Measurements from ENCODE around the gene PODN. TPM values are rescaled to one million over a fixed set of nuclear protein-coding genes. Genes with fewer than 3 reads are reported as not detected.
A peak's percentile ranks its signal among the peaks of the same experiment; 100 is the strongest.

Gene PODN
- total RNA-seq, 3 donors from 2014 or later (not counting 1 experiment from before 2014, with no cell fraction given): 8.8 to 13.2 (median 11.2) TPM

DNA sequence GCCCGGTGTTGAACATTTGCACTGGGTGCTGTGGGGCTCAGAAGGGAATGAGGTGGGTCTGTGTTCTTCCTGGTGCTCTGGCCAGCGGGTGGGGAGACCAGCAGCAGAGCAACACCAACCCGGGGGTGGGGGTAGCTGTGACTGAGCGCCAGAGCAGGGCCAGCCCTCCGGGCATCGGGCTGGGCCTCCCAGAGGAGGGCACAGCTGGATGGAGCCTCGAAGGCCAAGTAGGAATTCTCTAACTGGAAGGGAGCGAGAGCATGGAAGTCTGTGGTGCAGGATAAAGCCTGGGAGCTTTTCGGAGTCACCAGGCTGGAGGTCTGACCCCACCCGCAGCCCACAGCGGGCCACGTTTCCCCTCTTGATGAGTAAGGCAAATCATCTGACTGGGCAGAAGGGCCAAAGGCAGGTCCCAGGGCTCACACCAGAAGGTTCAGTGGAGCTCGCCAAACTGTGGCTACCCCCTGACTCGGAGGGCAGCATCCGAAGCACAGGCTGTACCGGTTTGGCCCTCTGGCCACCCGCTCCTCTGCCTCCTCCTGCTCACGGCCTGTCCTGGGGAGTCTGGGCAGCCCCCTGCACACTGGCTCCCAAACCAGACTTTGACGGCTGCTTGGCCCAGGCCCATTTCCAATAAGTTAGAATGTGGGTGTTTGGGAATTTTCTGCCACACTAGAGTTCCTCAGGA, 61.6 kb downstream of the PODN start:
- Histone ChIP-seq H3K4me3 (ENCODE audit: low read length) (no peak overlapping the region), H3K27me3 (ENCODE audit: control insufficient read depth, insufficient read depth, low read length) (no peaks in the 10 kb centered on the region), H3K36me3 (ENCODE audit: control insufficient read depth, insufficient read depth, low read length) (no peaks in the 10 kb centered on the region), H3K4me1 (ENCODE audit: control insufficient read depth, insufficient read depth, low read length) (peaks cover 34% of the 10 kb centered on the region), H3K9me3 (ENCODE audit: control insufficient read depth, insufficient read depth, low read length) (no peaks in the 10 kb centered on the region), H3K27ac (ENCODE audit: low read length) (no peak overlapping the region)
- Mint-ChIP-seq H3K27me3 (ENCODE audit: low read depth in 2 of 2) (no peaks in the 10 kb centered on the region), H3K4me1 (peaks cover 29 to 37% of the 10 kb centered on the region in 2 donors), H3K36me3 (no peaks in the 10 kb centered on the region), H3K4me3 (no peak overlapping the region), H3K27ac (no peak overlapping the region), H3K9me3 (no peaks in the 10 kb centered on the region)
- TF ChIP-seq, protein P1, sequence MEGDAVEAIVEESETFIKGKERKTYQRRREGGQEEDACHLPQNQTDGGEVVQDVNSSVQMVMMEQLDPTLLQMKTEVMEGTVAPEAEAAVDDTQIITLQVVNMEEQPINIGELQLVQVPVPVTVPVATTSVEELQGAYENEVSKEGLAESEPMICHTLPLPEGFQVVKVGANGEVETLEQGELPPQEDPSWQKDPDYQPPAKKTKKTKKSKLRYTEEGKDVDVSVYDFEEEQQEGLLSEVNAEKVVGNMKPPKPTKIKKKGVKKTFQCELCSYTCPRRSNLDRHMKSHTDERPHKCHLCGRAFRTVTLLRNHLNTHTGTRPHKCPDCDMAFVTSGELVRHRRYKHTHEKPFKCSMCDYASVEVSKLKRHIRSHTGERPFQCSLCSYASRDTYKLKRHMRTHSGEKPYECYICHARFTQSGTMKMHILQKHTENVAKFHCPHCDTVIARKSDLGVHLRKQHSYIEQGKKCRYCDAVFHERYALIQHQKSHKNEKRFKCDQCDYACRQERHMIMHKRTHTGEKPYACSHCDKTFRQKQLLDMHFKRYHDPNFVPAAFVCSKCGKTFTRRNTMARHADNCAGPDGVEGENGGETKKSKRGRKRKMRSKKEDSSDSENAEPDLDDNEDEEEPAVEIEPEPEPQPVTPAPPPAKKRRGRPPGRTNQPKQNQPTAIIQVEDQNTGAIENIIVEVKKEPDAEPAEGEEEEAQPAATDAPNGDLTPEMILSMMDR (IDR thresholded peaks at IDR 0.05): no peak
- 92% methylated on average over 19 of the region's 19 CpGs for WGBS (ENCODE audit: insufficient coverage)
- DNase-seq (no peak), ATAC-seq (no peak)
- intact Hi-C loops (cut with micrococcal nuclease): no loop called here

DNA sequence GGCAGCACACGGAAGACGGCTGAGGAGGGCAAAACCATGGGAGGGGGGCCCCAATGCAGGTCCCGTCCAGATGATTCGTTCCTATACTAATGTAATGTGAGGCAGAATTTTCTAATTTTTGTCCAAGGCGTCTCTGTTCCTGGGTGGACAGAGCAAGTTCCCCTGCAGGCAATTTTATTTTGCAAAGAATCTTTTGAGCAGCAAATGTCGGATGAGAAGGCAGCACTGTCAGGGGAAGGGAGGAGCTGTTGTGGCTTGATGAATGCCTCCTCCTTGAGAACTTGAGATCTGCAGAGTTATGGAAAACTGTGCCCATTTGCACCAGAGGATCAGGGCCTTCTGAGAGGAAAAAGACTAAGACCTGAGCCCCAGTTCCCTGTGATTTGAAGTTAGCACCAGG, 63.1 kb downstream of the PODN start:
- H3K4me3 Mint-ChIP-seq: no peak overlapping the region

DNA sequence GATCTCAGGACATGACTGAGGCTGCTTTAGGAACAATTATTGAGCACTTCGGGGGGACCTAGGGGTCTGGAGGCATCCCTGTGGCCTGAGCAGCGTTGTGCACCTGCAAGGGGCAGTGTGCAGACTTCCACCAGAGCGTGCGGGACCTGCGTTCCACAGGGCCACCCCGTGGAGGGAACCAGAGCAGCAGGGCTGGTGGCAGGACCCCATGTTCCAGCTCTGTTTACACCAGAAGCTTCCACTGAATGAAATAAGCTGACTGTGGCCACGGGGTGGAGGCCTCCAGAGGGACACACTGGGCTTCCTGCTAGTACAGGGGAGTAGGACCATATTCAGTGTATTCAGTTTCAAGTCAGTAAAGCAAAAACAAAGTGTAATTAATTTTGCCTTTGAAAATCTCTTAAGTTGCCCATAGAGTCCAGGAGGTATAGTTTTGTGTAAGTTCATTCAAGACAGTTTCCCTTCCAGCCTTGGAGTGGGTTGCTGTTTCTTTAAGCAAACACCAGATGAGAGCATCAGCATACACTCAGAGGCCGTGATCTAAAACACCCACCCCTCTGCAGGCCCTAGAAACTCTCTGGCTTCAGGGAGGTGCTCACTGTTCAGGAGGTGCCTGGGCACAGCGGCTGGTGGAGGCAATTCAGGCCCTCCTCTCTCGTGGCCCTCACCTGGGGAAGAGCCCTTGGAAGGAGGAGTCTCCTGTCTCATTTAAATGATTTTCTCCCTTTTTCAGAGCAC, 63.8 kb downstream of the PODN start:
- no peak overlapping the region for H3K4me3 ChIP-seq (ENCODE audit: low read length)
- no peaks in the 10 kb centered on the region for H3K9me3 ChIP-seq (ENCODE audit: control insufficient read depth, insufficient read depth, low read length)
- intact Hi-C loops (cut with micrococcal nuclease): no loop called here
- Mint-ChIP-seq H3K9me3 (no peaks in the 10 kb centered on the region), H3K27me3 (ENCODE audit: low read depth in 2 of 2) (no peaks in the 10 kb centered on the region), H3K4me1 (peaks cover 39 to 42% of the 10 kb centered on the region in 2 donors), H3K27ac (peak overlapping the region; percentile 79 to 87), H3K36me3 (no peaks in the 10 kb centered on the region), H3K4me3 (peak overlapping the region; percentile 9)
- no peaks in the 10 kb centered on the region for H3K27me3 ChIP-seq (ENCODE audit: control insufficient read depth, insufficient read depth, low read length)
- DNase-seq (no peak), ATAC-seq (peak in 1 of 3 donors; percentile 41)
- 76% methylated on average over 10 of the region's 10 CpGs for WGBS (ENCODE audit: insufficient coverage)
- H3K4me1 ChIP-seq (ENCODE audit: control insufficient read depth, insufficient read depth, low read length): peaks cover 51% of the 10 kb centered on the region
- no peaks in the 10 kb centered on the region for H3K36me3 ChIP-seq (ENCODE audit: control insufficient read depth, insufficient read depth, low read length)
- TF ChIP-seq, protein P1 (IDR thresholded peaks at IDR 0.05): no peak
- H3K27ac ChIP-seq (ENCODE audit: low read length): peak overlapping the region; percentile 64

More for the DNA sequence above, 63.1 kb downstream of the PODN start:
- intact Hi-C loops (cut with micrococcal nuclease): no loop called here
- Histone ChIP-seq H3K27ac (ENCODE audit: low read length) (peak overlapping the region; percentile 64), H3K36me3 (ENCODE audit: control insufficient read depth, insufficient read depth, low read length) (no peaks in the 10 kb centered on the region), H3K27me3 (ENCODE audit: control insufficient read depth, insufficient read depth, low read length) (no peaks in the 10 kb centered on the region), H3K4me3 (ENCODE audit: low read length) (no peak overlapping the region), H3K4me1 (ENCODE audit: control insufficient read depth, insufficient read depth, low read length) (peaks cover 45% of the 10 kb centered on the region), H3K9me3 (ENCODE audit: control insufficient read depth, insufficient read depth, low read length) (no peaks in the 10 kb centered on the region)
- H3K27me3 Mint-ChIP-seq (ENCODE audit: low read depth in 2 of 2): no peaks in the 10 kb centered on the region
- H3K4me1 Mint-ChIP-seq: peaks cover 34 to 42% of the 10 kb centered on the region in 2 donors
- DNase-seq: no peak
- WGBS (ENCODE audit: insufficient coverage): 87% methylated on average over 6 of the region's 6 CpGs
- H3K27ac Mint-ChIP-seq: peak overlapping the region; percentile 79 to 87
- no peak for ATAC-seq
- no peaks in the 10 kb centered on the region for H3K9me3 Mint-ChIP-seq
- TF ChIP-seq, protein P1 (IDR thresholded peaks at IDR 0.05): no peak
- H3K36me3 Mint-ChIP-seq: no peaks in the 10 kb centered on the region

Measured in natural killer cell (primary cell).